Fibroblast of villous mesenchyme (primary cell): ENCODE measurements around the gene NHSL2. TPM values are rescaled to one million over a fixed set of nuclear protein-coding genes. Genes with fewer than 3 reads are reported as not detected.

Experiments used
- DNase-seq: peaks from one replicate; pipeline ENCODE4 v3.0.0-alpha.2; 2010; ENCODE audit warnings: low read depth
- H3K4me3 ChIP-seq: 2 replicates; pipeline ENCODE4 v1.5.1; 2011; ENCODE audit warnings: low read depth, mild to moderate bottlenecking, low read length
- CTCF ChIP-seq: IDR thresholded peaks from 2 replicates; pipeline ENCODE4 v1.5.1; 2012; ENCODE audit warnings: low read depth, mild to moderate bottlenecking, low read length; ENCODE audit not compliant: insufficient read depth
- total RNA-seq: library from RNA; depleted of rRNA; stranded (reverse); fragments of >200 nt; gene quantifications from 2 replicates; pipeline ENCODE4 v1.2.3, GENCODE V29; 2012

NHSL2 gene
- total RNA-seq, 1 donor: 9.9 TPM

GRCh38 chrX:72078411-72078810 is 167.8 kb downstream of the NHSL2 start:
- H3K4me3 ChIP-seq: no peak overlapping the region
- no peak for DNase-seq
- TF ChIP-seq CTCF: no peak

GRCh38 chrX:72079607-72080006 is 169.0 kb downstream of the NHSL2 start:
- no peak overlapping the region for H3K4me3 ChIP-seq
- DNase-seq: no peak
- TF ChIP-seq CTCF: no peak

GRCh38 chrX:72080150-72080549 is 169.5 kb downstream of the NHSL2 start:
- no peak overlapping the region for H3K4me3 ChIP-seq
- TF ChIP-seq CTCF: no peak
- no peak for DNase-seq

GRCh38 chrX:72080800-72081199 is 170.2 kb downstream of the NHSL2 start:
- H3K4me3 ChIP-seq: no peak overlapping the region
- TF ChIP-seq CTCF: no peak
- no peak for DNase-seq

- DNase-seq: no peak
- no peak for TF ChIP-seq CTCF
- H3K4me3 ChIP-seq: no peak overlapping the region
Measured at GRCh38 chrX:72081605-72082320, 171.1 kb downstream of the NHSL2 start.

GRCh38 chrX:72083291-72083690 is 172.6 kb downstream of the NHSL2 start:
- no peak for TF ChIP-seq CTCF
- H3K4me3 ChIP-seq: no peak overlapping the region
- no peak for DNase-seq

GRCh38 chrX:72084114-72084513 is 173.5 kb downstream of the NHSL2 start:
- no peak overlapping the region for H3K4me3 ChIP-seq
- TF ChIP-seq CTCF: no peak
- DNase-seq: no peak
